PC-3 (cell line): ENCODE results near the gene ZRANB3.

ENCODE experiments used
- CTCF ChIP-seq: fragments of 300-600 bp; sonication (generic); conservative IDR thresholded peaks from 2 replicates; pipeline ENCODE4 v1.5.1; 2017; ENCODE audit warnings: antibody characterized with exemption, low read depth, mild to moderate bottlenecking, low read length
- EZH2 ChIP-seq: fragments of 300-600 bp; sonication (generic); IDR thresholded peaks from one replicate; pipeline ENCODE4 v1.6.1; 2017; ENCODE audit warnings: antibody characterized with exemption, mild to moderate bottlenecking, low read length; ENCODE audit not compliant: unreplicated experiment
- EZH2phosphoT487 ChIP-seq: fragments of 300-600 bp; sonication (generic); IDR thresholded peaks from 2 replicates; pipeline ENCODE4 v1.6.1; 2018; ENCODE audit warnings: mild to moderate bottlenecking, antibody characterized with exemption, low read length, borderline replicate concordance

GRCh38 chr2:135159191-135159590 is 371.8 kb downstream of the ZRANB3 start:
- TF ChIP-seq EZH2phosphoT487: no peak
- TF ChIP-seq CTCF: no peak
- TF ChIP-seq EZH2: no peak
